Activated naive CD8-positive, alpha-beta T cell (primary cell): ENCODE results near the gene ACBD6.
"Not testable (repeated sequence)": the region's sequence is repeated elsewhere in the genome, so short reads cannot be mapped to it uniquely, and the experiment has no call there.

ENCODE experiments used
- H3K27ac Mint-ChIP-seq: one replicate; pipeline ENCODE4 v1.8.0; 2021; ENCODE audit warnings: mixed read lengths
- H3K27me3 Mint-ChIP-seq: one replicate; pipeline ENCODE4 v1.8.0; 2021; ENCODE audit warnings: mixed read lengths
- H3K36me3 Mint-ChIP-seq: one replicate; pipeline ENCODE4 v1.8.0; 2021; ENCODE audit warnings: mixed read lengths
- H3K4me1 Mint-ChIP-seq: one replicate; pipeline ENCODE4 v1.8.0; 2021; ENCODE audit warnings: low read depth, mixed read lengths
- H3K4me3 Mint-ChIP-seq: one replicate; pipeline ENCODE4 v1.8.0; 2021; ENCODE audit warnings: mild to moderate bottlenecking, mixed read lengths
- H3K9me3 Mint-ChIP-seq: one replicate; pipeline ENCODE4 v1.8.0; 2021; ENCODE audit warnings: low read depth, mixed read lengths

The ACBD6 gene, protein sequence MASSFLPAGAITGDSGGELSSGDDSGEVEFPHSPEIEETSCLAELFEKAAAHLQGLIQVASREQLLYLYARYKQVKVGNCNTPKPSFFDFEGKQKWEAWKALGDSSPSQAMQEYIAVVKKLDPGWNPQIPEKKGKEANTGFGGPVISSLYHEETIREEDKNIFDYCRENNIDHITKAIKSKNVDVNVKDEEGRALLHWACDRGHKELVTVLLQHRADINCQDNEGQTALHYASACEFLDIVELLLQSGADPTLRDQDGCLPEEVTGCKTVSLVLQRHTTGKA

GRCh38 chr1:180502361-180503279, at the start of gene ACBD6:
Gene ACBD6 (minus strand): TSS chr1:180502577. CDS start chr1:180502266, 311 bp downstream.
- H3K9me3 Mint-ChIP-seq: no peaks in the 10 kb centered on the region
- H3K36me3 Mint-ChIP-seq: peaks cover 2% of the 10 kb centered on the region
- H3K4me1 Mint-ChIP-seq: peaks cover 52% of the 10 kb centered on the region
- no peaks in the 10 kb centered on the region for H3K27me3 Mint-ChIP-seq
- H3K27ac Mint-ChIP-seq: peak within 1 kb of the TSS; percentile 96
- H3K4me3 Mint-ChIP-seq: peak within 1 kb of the TSS; percentile 97

- H3K4me1 Mint-ChIP-seq: no peaks in the 10 kb centered on the region
- H3K4me3 Mint-ChIP-seq: no peak overlapping the region
- H3K27me3 Mint-ChIP-seq: peaks cover 1% of the 10 kb centered on the region
- no peaks in the 10 kb centered on the region for H3K36me3 Mint-ChIP-seq
- no peaks in the 10 kb centered on the region for H3K9me3 Mint-ChIP-seq
- H3K27ac Mint-ChIP-seq: no peak overlapping the region
Observed at GRCh38 chr1:180551997-180552396, 49.6 kb upstream of the ACBD6 start.

DNA sequence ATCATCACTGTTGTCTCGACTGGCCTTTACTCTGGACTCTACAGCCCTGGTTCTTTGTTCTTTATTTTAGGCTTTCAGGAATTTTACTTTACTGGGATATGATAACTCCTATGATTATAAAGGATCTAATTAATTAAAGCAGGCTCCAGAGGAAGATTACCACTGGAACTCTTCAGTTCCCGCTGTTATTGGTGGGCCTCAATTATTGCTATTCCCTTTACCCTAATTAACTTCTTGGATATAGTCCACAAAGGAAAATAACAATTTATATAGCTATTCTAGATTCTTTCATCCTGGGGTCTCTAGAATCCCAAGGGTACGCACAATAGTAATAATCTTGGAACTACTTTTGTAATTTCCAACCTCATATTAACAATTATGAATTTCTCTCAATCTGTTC, 47.9 kb upstream of the ACBD6 start:
- H3K4me1 Mint-ChIP-seq: no peaks in the 10 kb centered on the region
- no peak overlapping the region for H3K4me3 Mint-ChIP-seq
- H3K27ac Mint-ChIP-seq: no peak overlapping the region
- no peaks in the 10 kb centered on the region for H3K9me3 Mint-ChIP-seq
- H3K27me3 Mint-ChIP-seq: peaks cover 1% of the 10 kb centered on the region
- no peaks in the 10 kb centered on the region for H3K36me3 Mint-ChIP-seq

DNA sequence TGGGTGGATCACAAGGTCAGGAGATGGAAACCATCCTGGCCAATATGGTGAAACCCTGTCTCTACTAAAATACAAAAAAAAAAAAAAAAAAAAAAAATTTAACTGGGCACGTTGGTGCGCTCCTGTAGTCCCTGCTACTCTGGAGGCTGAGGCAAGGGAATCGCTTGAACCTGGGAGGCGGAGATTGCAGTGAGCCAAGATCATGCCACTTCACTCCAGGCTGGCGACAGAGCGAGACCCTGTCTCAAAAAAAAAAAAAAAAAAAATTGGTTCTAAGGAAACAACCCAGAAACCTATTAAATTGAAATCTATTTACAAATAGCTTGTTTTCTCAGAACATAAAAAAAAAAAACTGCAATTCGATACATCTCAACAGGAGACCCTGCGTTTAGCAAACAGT, 47.4 kb upstream of the ACBD6 start:
- not testable (repeated sequence) for H3K4me1 Mint-ChIP-seq, H3K27me3 Mint-ChIP-seq, H3K36me3 Mint-ChIP-seq, H3K4me3 Mint-ChIP-seq, H3K27ac Mint-ChIP-seq, H3K9me3 Mint-ChIP-seq

DNA sequence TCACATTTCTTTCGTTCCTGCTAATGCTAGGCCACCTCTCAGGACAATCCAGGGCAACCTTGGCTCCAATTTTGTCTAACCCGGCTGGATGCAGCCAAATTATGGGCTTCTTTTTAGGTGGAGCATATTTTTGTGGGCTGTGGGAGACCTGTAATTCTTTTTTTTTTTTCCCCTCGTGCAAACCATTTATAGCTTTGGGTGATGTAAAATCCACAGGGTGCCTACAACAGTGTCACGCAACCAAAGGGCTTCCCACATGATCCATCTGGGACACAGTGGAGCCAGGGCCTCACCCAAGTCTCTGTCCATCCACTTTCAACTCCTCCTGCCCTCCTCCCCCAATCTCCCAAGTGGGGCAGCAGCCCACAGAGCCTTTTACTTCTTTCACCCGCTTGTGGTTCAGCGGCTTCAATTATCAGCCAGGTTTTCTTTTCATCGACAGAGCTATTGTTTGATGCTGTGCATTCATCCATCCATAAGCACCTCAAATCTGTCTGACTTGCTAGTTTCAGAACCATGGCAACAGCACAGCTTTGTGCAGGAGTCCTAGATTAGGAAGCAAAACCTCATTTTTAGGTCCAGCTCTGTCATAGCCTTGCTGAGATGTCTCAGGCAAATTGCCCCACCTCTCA, 46.4 kb upstream of the ACBD6 start:
- Mint-ChIP-seq H3K4me3 (no peak overlapping the region), H3K4me1 (no peaks in the 10 kb centered on the region), H3K9me3 (no peaks in the 10 kb centered on the region), H3K27me3 (peaks cover 1% of the 10 kb centered on the region), H3K36me3 (no peaks in the 10 kb centered on the region), H3K27ac (no peak overlapping the region)

DNA sequence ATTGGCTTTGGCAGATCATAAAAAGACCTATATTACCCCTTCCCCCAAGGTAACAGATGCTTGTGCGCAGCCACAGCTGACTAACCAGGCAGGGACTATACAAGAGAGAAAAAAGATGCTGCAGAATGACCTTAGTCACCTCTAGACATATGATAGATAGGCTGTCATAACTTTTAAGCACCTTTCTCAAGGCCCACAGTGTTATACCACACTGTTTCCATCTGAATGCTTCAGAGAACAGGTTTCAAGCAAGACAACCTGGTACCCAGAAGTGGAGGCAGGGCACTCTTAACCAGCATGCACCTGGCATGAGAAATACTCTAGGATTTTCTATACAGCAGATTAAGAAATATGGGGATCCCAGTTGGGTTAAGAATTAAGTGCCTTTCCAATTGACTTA, 43.6 kb upstream of the ACBD6 start:
- Mint-ChIP-seq H3K27me3 (no peaks in the 10 kb centered on the region), H3K36me3 (no peaks in the 10 kb centered on the region), H3K4me1 (no peaks in the 10 kb centered on the region), H3K4me3 (no peak overlapping the region), H3K9me3 (no peaks in the 10 kb centered on the region), H3K27ac (no peak overlapping the region)

DNA sequence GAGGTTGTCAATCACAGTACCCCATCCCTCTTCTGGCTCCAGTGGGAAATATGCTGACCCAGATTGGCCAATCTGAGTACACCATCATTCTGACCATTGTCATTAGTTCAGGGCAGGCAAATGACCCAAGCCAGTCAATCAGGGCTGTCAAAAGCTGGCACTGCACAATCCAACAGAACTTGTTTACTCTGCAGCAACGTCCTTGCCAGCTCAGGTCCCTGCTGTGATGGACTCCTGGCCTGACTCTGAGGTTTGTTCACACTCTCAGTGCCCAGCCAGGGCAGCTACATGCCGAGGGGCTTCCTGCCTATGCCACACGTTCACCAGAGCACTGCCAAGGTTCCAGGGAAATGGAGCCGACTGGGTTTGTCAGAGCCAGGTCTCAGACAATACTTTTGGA, 41.7 kb upstream of the ACBD6 start:
- H3K27me3 Mint-ChIP-seq: no peaks in the 10 kb centered on the region
- H3K4me1 Mint-ChIP-seq: no peaks in the 10 kb centered on the region
- H3K27ac Mint-ChIP-seq: no peak overlapping the region
- H3K9me3 Mint-ChIP-seq: no peaks in the 10 kb centered on the region
- no peak overlapping the region for H3K4me3 Mint-ChIP-seq
- H3K36me3 Mint-ChIP-seq: no peaks in the 10 kb centered on the region

GRCh38 chr1:180542838-180543145, 40.4 kb upstream of the ACBD6 start:
- H3K4me3 Mint-ChIP-seq: no peak overlapping the region
- H3K27ac Mint-ChIP-seq: no peak overlapping the region
- no peaks in the 10 kb centered on the region for H3K4me1 Mint-ChIP-seq
- H3K36me3 Mint-ChIP-seq: no peaks in the 10 kb centered on the region
- H3K9me3 Mint-ChIP-seq: no peaks in the 10 kb centered on the region
- H3K27me3 Mint-ChIP-seq: no peaks in the 10 kb centered on the region

GRCh38 chr1:180542113-180542837, 39.9 kb upstream of the ACBD6 start:
- Mint-ChIP-seq H3K27ac (no peak overlapping the region), H3K9me3 (no peaks in the 10 kb centered on the region), H3K4me3 (no peak overlapping the region), H3K36me3 (no peaks in the 10 kb centered on the region), H3K4me1 (no peaks in the 10 kb centered on the region), H3K27me3 (no peaks in the 10 kb centered on the region)

- Mint-ChIP-seq H3K9me3 (no peaks in the 10 kb centered on the region), H3K4me3 (no peak overlapping the region), H3K36me3 (no peaks in the 10 kb centered on the region), H3K27me3 (no peaks in the 10 kb centered on the region), H3K4me1 (no peaks in the 10 kb centered on the region), H3K27ac (no peak overlapping the region)
Observed at GRCh38 chr1:180540697-180541594, 38.6 kb upstream of the ACBD6 start.

DNA sequence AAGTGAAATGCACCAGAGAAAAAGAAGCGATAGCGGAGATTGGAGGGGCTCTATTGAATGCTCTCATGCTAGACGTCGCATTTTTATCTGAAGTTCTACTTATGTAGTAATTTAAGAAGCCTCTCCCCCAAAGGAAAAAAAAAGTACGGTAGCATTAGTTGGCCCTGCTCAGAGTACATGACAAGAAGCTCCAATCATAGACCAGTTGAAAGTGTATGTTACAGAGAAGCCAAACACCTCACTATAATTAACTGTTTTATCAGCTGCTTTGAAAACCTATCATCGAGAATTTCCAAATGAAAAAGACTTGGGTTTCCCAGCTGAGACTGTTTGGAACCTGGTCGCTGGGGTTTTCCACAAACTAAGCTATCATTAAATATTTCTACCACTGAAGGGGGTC, 36.8 kb upstream of the ACBD6 start:
- H3K27ac Mint-ChIP-seq: no peak overlapping the region
- H3K36me3 Mint-ChIP-seq: no peaks in the 10 kb centered on the region
- H3K27me3 Mint-ChIP-seq: peaks cover 3% of the 10 kb centered on the region
- no peaks in the 10 kb centered on the region for H3K9me3 Mint-ChIP-seq
- H3K4me3 Mint-ChIP-seq: no peak overlapping the region
- H3K4me1 Mint-ChIP-seq: no peaks in the 10 kb centered on the region

DNA sequence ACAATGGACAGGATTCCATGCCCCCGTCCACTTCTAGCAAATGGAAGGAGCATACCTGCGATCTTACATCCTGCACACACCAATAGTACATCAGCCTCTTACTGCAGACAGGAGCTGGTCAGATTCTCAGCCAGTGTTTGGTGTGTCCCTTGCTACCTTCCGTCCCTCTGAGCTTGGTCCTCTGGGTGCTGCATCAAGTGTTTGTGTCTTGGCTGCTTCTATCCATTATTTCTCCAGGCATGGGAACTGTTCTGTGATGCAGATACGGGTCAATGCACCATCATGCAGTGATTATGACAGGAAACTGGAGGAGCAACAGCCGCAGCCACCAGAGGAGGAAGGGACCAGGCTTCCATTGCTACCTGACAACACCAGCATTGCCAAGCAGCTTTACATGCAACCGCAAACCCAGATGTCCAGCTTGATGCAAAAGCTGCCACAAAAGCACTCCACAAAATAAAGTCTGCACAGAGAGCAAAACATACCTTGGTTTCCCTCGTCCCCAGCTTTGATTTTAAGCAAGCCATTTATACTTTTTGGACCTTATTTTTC, 34.5 kb upstream of the ACBD6 start:
- H3K27me3 Mint-ChIP-seq: peaks cover 8% of the 10 kb centered on the region
- H3K9me3 Mint-ChIP-seq: no peaks in the 10 kb centered on the region
- H3K4me3 Mint-ChIP-seq: no peak overlapping the region
- no peaks in the 10 kb centered on the region for H3K36me3 Mint-ChIP-seq
- H3K27ac Mint-ChIP-seq: no peak overlapping the region
- peaks cover 1% of the 10 kb centered on the region for H3K4me1 Mint-ChIP-seq

- Mint-ChIP-seq H3K4me3 (no peak overlapping the region), H3K27ac (no peak overlapping the region), H3K27me3 (peaks cover 8% of the 10 kb centered on the region), H3K36me3 (no peaks in the 10 kb centered on the region), H3K4me1 (peaks cover 1% of the 10 kb centered on the region), H3K9me3 (no peaks in the 10 kb centered on the region)
Observed at GRCh38 chr1:180535418-180535999, 33.1 kb upstream of the ACBD6 start.

GRCh38 chr1:180534214-180534613, 31.8 kb upstream of the ACBD6 start:
- peaks cover 8% of the 10 kb centered on the region for H3K27me3 Mint-ChIP-seq
- no peaks in the 10 kb centered on the region for H3K9me3 Mint-ChIP-seq
- H3K4me1 Mint-ChIP-seq: peaks cover 1% of the 10 kb centered on the region
- no peaks in the 10 kb centered on the region for H3K36me3 Mint-ChIP-seq
- H3K27ac Mint-ChIP-seq: no peak overlapping the region
- H3K4me3 Mint-ChIP-seq: no peak overlapping the region
